Left colon (tissue), 2 donors: ENCODE measurements around the gene IMMP2L. TPM values are rescaled to one million over a fixed set of nuclear protein-coding genes. Genes with fewer than 3 reads are reported as not detected.

Experiments used
- ATAC-seq: fragments of 200-7000 bp; cut with Tn5 transposase; one replicate; pipeline ENCODE4 v1.9.1; 2020; ENCODE audit warnings: mild to moderate bottlenecking, moderate library complexity
- DNase-seq, 2 donors: peaks; one replicate each; pipeline ENCODE4 v3.0.0-alpha.2; 2020
- intact Hi-C, 2 donors: fragments of 100-400 bp; cut with DNase I in 1 of 2; cut with micrococcal nuclease in 1 of 2; formaldehyde crosslinking; loops; one replicate each; pipeline versions ENCODE4 v1.11.2 to v1.14.0; 2022; cut with DNase I, micrococcal nuclease
- total RNA-seq, 2 donors: library from RNA; stranded (reverse); fragmentation: NEBNext Ultra II Directional; extraction: Animal tissue kit (Norgen Biotek cat#: 25700); gene quantifications; one replicate each; pipeline ENCODE4 v1.2.1, GENCODE V29; 2021
- donor health status: DM: no; HTN: no; CAD: no.
- donor health status: DM: yes; HTN: yes; CAD: no.

IMMP2L gene
- total RNA-seq, 2 donors from 2014 or later: 11.1 to 11.8 TPM

DNA sequence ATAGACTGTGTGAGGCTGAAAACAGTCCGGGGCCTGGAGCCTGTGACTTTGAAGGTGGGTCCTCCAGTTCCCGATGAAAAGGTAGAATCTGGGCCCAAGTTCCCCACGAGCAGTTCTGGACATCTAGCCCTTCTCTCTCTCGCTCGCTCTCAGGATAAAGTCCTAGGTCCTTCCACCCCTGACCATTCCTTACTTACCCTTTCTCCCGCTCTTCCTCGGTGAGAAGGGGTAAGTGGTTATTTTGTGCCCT lies 713 bp downstream of the IMMP2L start:
- intact Hi-C loops: no loop called here
- ATAC-seq (no peak), DNase-seq (peak in 1 of 2 donors; percentile 11)

GRCh38 chr7:111560773-111561653 lies 1.3 kb downstream of the IMMP2L start:
- intact Hi-C loops: no loop called here
- peak; percentile 2 for ATAC-seq
- no peak for DNase-seq

- DNase-seq (no peak), ATAC-seq (no peak)
- intact Hi-C loops: no loop called here
Measured at GRCh38 chr7:111558991-111559390, 3.3 kb downstream of the IMMP2L start.

- no peak for DNase-seq
- no peak for ATAC-seq
- intact Hi-C loops: no loop called here
Measured at GRCh38 chr7:111556977-111557376, 5.3 kb downstream of the IMMP2L start.

DNA sequence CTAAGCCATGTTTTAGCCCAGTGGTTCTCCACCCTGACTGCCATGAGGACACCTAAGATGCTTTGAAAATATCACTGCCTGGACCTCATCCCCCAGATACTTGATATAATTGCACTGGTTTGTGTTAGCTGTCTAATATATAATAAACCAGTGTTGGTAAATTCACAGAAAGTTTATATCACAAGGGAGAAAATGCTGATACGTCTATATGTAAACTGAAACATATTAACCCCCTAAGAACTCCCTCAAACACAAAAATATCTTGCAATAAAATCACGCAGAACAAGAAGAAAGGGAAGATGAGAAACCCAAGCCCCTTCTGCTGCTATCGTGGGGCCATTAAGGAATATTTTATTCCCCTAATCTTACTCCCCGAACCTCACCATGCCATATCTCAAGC lies 8.2 kb downstream of the IMMP2L start:
- intact Hi-C loops: no loop called here
- ATAC-seq: no peak
- no peak for DNase-seq

DNA sequence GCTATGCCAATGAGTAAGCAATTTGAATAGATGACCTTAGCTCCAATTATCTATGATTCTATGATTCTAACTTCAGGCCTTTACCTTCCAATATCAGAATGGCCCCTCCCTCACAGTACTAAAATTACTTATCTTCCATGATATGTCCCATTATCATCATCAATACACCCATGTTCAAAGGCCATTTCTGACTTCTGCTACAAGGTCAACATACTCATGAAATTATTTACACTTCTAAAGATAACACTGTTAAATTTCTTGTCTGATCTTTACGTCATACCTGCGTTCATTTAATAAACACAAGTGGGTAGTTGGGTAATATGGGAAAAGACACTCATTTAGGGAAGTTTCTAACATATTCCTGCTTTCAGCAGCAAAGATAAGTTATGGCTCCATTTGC lies 21.2 kb downstream of the IMMP2L start:
- intact Hi-C loops: no loop called here
- DNase-seq (no peak), ATAC-seq (no peak)

GRCh38 chr7:111540199-111540815 lies 22.0 kb downstream of the IMMP2L start:
- DNase-seq (no peak), ATAC-seq (no peak)
- intact Hi-C loops: no loop called here

- intact Hi-C loops: no loop called here
- no peak for DNase-seq
- ATAC-seq: no peak
Measured at GRCh38 chr7:111537134-111537533, 25.2 kb downstream of the IMMP2L start.

DNA sequence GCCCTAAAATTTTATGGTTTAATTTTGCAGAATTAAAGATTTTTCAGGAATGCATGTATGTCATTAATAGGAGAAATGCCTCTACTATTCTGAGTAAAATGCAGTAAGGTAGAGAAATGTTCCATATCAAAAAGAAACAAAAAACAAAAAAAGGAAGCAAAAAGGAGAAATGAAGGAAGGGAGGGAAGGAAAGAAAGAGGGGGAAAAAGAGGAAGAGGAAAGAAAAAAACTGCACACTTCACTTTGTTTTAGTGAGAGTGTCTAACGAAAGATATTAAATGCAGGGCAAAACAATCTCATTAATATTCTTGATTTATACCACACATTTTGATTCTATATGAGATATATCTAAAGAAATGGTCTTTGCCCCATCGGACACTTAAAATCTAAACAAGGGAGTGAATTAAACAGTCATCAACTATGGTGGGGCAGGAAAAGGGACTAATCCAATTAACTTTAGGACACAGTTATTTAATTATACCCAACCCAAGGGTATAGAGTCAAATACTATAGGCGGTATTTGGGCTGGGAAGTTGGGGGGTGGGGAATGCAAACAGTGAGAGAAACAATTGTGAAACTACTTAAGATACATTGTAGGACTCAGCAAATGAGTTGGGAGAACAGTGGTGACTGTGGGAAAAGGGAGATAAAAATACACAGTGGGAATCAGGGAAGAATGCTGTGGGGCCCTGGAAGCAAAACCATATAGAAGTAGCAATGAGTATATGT lies 27.0 kb downstream of the IMMP2L start:
- ATAC-seq (no peak), DNase-seq (no peak)
- intact Hi-C loops: no loop called here

- DNase-seq (no peak), ATAC-seq (no peak)
- intact Hi-C loops: no loop called here
Measured at GRCh38 chr7:111532625-111533024, 29.7 kb downstream of the IMMP2L start.

DNA sequence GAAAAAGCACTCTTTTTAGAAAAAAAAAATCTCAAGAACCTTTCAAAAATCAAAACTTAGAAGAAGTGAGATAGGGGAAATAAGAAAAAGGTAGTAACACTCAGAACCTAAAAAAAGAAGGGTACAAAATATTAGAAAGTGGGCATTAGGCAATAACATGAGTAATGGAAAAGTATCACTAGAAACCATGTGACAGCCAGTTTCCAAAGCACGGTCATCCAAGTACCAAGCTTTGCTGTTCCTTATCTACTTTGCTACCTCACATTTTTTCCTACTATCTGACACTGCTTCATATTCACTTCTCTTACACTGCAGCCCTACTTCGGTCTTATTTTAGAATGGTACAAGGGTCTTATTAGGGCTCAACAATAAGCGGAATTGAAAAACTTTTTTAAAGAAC lies 30.3 kb downstream of the IMMP2L start:
- DNase-seq (no peak), ATAC-seq (no peak)
- intact Hi-C loops: no loop called here

GRCh38 chr7:111530356-111530668 lies 32.0 kb downstream of the IMMP2L start:
- intact Hi-C loops: no loop called here
- DNase-seq (no peak), ATAC-seq (no peak)

GRCh38 chr7:111529507-111530355 lies 32.6 kb downstream of the IMMP2L start:
- intact Hi-C loops: no loop called here
- no peak for ATAC-seq
- DNase-seq: no peak

GRCh38 chr7:111528331-111528730 lies 34.0 kb downstream of the IMMP2L start:
- DNase-seq: no peak
- intact Hi-C loops: no loop called here

DNA sequence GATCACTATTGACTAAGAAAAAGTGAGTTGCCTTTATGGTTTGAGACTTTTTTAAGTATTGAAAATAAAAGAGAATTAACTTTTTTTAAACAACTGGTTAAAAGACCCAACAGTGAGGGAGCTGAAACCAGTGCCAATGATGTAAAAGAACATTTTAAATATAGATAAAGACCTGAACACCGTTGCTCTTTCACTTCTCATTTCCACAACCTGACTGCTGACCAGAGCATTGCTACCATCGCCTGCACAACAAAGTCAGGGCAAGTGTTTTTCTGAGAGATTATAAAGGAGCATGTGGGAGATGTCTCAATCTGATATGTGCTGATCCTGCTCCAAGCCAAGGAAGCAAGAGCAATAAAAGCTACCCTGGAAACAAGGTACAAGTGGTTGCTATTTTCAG lies 34.7 kb downstream of the IMMP2L start:
- DNase-seq (no peak), ATAC-seq (no peak)
- intact Hi-C loops: no loop called here

More at GRCh38 chr7:111528331-111528730, 34.0 kb downstream of the IMMP2L start:
- ATAC-seq: no peak

- intact Hi-C loops: no loop called here
- no peak for ATAC-seq
- no peak for DNase-seq
Measured at GRCh38 chr7:111525100-111525499, 37.2 kb downstream of the IMMP2L start.

- DNase-seq: no peak
- ATAC-seq: no peak
- intact Hi-C loops: no loop called here
Measured at GRCh38 chr7:111521660-111522059, 40.6 kb downstream of the IMMP2L start.

- no peak for DNase-seq
- no peak for ATAC-seq
- intact Hi-C loops: no loop called here
Measured at GRCh38 chr7:111518264-111518663, 44.0 kb downstream of the IMMP2L start.

DNA sequence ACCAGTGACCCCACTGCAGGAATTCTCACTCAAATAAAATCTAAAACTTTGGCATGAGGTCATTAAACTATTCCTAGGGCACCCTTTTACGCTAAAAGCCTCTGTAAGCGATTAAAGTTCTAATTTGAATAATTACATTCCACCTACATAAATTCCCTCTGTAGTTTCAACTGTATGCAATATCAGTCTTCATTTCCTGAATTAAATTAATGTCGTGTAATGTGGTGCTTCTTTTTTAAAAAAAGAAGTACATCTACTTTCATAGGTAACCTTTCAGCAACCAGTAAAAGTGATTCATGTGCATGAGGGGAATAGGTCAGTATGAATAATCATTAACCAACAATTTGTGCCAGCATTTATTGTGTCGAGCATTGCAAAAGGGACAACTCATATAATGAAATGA lies 44.7 kb downstream of the IMMP2L start:
- no peak for ATAC-seq
- intact Hi-C loops: no loop called here
- DNase-seq: no peak
